ENCODE results near the gene AMOT.

The AMOT gene

DNA sequence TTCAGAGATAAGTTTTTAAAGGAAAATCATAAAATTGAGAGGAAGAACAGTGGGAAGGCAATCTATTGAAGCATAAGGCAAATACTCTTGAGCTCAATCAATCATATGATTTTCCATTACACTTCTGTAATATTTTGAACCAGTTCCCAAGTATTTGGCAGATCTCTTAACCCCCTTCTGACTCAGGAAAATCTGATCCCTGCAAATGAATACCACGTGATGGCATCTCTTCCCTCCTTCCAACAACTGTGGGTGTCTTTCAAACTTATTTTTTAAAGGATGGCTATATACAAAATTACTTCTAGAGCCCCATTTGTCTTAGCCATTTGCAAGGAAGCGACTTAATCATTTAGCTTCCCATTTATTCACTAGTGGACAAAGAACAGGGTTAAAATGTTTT, 41.9 kb downstream of the AMOT start:
- FAIRE-seq = no peak

- FAIRE-seq = no peak
These were observed 50.7 kb downstream of the AMOT start for GRCh38 chrX:112789931-112790330.

DNA sequence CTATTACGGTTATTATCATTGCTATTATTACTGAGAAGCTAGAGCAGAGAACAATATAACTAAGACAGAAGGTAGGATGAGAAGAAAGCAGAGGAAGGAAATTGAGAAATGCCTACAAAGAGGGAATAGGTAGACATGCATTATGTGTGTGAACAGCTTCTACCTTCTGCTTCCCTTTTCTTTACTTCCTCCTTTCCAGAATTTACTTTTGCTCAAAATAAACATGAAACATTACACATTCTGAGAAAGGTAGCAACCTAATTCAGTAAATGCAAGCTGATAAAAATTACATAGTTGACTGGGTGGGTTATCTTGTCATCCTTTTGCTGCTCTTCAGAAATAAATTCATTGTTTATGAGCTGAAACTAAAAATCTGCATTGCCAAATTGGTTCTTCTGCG, 54.6 kb downstream of the AMOT start:
- no peak for FAIRE-seq

DNA sequence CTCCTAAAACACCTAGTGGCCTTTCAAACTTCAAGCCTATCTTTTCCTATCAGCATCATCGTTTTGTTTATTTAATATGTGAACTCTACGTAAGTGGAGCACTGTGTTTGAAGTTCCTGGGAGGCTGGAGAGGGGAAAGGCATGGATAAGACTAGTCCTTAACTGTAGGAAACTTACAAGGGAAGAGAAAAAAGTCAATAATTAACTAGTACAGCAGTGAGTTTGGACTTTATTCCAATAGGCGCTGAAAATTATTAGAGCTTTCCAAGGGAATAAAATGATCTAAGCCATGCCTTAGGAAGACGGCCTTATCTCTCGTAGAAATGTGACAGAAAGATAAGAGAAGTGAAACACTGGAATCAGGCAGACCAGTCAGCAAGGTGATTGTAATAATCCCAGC, 55.3 kb downstream of the AMOT start:
- no peak for FAIRE-seq

GRCh38 chrX:112784692-112785091, 55.9 kb downstream of the AMOT start:
- FAIRE-seq = no peak

DNA sequence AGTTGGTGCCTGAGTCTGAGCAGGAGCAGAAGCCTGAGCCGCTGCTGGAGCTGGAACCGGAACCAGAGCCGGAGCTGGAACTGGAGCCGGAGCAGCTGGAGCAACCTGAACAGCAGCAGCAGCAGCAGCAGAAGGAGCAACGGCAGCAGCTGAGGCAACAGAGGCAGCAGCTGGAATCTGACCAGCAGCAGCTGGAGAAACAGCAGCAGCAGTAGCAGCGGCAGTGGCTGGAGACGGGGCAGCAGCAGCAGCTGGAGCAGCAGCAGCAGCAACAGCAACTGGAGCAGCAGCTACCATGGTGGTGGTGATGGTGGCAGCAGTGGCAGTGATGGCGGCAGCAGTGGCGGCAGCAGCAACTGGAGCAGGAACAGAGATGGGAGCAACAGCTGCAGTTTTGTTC, 61.5 kb downstream of the AMOT start:
- FAIRE-seq = no peak

GRCh38 chrX:112774651-112775293, 65.9 kb downstream of the AMOT start:
- FAIRE-seq = no peak

DNA sequence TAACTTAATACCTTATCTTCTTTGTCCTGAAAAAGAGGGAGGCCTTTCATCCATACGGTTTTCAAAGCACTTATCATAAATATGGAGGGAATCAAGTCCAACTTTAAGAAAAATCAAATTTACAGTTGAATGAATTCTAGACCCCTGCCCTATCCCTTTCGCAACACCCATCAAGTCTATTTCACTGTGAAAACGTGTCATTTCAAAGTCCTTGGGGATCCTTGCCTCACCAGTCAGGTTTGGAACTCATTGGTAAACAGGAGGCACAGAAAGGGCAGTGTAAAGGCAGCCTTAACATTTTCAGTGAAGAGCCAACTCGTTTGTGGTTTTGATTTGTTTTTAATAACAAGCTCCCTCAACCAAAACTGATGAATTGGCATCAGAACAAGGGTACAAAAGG, 66.5 kb downstream of the AMOT start:
- FAIRE-seq = no peak

DNA sequence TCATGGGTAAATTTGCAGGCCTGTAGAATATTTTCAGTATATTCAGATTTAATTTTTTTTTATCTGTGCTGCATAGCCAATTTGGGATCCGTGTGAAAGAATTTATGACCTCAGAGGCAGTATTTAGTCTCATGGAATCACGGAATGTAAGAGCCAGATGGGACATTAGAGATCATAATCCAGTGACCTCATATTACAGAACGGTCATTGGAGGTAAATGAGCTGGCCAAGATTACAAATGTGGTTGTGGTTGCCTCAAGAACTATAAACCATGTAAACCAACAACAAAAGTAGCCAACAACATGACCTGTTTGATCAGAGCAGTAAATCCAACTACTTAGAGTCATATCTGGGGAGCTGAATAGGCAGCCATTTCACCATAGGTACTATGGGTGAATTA, 71.6 kb downstream of the AMOT start:
- FAIRE-seq = no peak

GRCh38 chrX:112768563-112768962, 72.1 kb downstream of the AMOT start:
- no peak for FAIRE-seq

DNA sequence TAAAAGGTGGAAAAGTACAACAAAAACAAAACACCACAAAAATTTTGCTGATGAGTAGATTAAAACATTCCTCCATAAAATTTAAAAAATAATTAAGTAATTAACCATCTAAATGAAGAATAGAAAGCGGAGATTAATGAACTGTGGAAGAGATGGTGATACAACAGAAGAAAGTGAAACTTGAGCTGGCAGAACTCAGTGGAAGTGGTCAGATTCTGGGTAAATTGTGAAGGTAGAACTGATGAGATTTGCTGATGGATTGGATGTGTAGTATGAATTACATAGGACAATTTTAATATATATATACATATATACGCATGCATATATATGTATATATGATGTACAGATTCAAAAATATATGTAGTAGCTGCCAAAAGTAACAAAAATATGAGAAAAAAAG, 73.9 kb downstream of the AMOT start:
- no peak for FAIRE-seq

- no peak for FAIRE-seq
These were observed 79.1 kb downstream of the AMOT start for GRCh38 chrX:112761242-112762207.

- no peak for FAIRE-seq
These were observed 79.9 kb downstream of the AMOT start for GRCh38 chrX:112760697-112761096.

DNA sequence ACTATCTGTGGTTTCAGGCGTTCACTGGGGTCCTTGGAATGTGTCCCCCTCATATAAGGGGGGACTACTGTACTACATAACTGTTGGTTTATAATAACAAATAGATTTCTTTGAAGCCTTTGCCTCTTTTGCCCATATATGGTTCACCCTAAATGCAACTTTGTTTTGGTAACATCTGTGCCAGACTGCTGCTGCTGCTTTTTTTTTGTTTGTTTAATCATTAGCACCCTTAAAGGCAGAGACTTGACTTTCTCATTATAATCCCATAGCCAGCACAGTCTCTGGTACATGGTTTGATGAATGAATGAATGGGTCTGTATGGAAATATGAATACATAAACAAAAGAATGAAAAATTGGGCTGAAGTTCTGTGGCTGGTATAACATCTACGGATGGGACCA, 80.7 kb downstream of the AMOT start:
- FAIRE-seq = no peak

- no peak for FAIRE-seq
These were observed 81.1 kb downstream of the AMOT start for GRCh38 chrX:112759512-112759911.

GRCh38 chrX:112757946-112758345, 82.7 kb downstream of the AMOT start:
- FAIRE-seq = no peak

DNA sequence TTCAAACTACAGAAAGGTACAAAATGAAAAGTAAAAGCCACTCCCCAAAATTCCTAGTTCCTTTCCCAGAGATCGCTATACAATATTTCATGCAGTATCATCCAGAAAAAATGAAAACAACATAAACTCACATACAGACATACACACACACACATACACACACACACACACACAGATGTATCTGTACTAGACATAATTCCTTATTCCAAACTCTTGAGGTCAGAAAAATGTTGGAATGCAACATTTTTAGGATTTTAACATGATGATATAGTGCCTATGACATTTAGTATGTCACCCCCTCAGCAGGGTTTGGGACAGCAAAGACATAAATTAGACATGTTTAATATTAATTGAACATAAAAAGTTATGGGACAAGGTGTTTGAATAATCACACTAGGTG, 87.5 kb downstream of the AMOT start:
- no peak for FAIRE-seq

- no peak for FAIRE-seq
These were observed 89.6 kb downstream of the AMOT start for GRCh38 chrX:112751076-112751475.

- no peak for FAIRE-seq
These were observed 93.6 kb downstream of the AMOT start for GRCh38 chrX:112746812-112747595.

GRCh38 chrX:112738347-112739033, 102.1 kb downstream of the AMOT start:
- FAIRE-seq = no peak

GRCh38 chrX:112736310-112736709, 104.3 kb downstream of the AMOT start:
- no peak for FAIRE-seq

DNA sequence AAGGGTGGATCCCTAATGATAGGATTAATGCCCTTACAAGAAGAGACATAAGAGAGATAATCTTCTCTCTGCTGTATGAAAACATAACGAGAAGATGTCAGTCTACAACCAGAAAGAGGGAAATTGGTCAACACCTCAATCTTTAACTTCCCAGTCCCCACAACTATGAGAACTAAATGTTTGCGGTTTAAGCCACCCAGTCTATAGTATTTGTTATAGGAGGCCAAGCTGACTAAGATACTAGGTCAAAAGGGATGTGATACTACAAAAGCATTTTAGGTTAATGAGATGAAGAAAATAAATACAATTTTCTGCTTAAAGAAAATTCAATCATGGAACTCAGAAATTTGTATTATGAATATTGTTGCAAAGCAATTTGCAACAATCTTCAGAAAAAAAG, 105.5 kb downstream of the AMOT start:
- no peak for FAIRE-seq

GRCh38 chrX:112734290-112734689, 106.3 kb downstream of the AMOT start:
- FAIRE-seq = no peak
